KG1 (cell line): ENCODE results near the gene PEX6.

Experiments used
- DNase-seq: peaks from one replicate; lab custom pipeline; 2025; lab: John Stamatoyannopoulos, UW

Gene PEX6, protein sequence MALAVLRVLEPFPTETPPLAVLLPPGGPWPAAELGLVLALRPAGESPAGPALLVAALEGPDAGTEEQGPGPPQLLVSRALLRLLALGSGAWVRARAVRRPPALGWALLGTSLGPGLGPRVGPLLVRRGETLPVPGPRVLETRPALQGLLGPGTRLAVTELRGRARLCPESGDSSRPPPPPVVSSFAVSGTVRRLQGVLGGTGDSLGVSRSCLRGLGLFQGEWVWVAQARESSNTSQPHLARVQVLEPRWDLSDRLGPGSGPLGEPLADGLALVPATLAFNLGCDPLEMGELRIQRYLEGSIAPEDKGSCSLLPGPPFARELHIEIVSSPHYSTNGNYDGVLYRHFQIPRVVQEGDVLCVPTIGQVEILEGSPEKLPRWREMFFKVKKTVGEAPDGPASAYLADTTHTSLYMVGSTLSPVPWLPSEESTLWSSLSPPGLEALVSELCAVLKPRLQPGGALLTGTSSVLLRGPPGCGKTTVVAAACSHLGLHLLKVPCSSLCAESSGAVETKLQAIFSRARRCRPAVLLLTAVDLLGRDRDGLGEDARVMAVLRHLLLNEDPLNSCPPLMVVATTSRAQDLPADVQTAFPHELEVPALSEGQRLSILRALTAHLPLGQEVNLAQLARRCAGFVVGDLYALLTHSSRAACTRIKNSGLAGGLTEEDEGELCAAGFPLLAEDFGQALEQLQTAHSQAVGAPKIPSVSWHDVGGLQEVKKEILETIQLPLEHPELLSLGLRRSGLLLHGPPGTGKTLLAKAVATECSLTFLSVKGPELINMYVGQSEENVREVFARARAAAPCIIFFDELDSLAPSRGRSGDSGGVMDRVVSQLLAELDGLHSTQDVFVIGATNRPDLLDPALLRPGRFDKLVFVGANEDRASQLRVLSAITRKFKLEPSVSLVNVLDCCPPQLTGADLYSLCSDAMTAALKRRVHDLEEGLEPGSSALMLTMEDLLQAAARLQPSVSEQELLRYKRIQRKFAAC

GRCh38 chr6:42978839-42979522 lies at the start of gene PEX6:
Gene PEX6 (minus strand): TSS chr6:42979181. CDS start chr6:42979150, 31 bp downstream.
- peak; percentile 84 for DNase-seq

DNA sequence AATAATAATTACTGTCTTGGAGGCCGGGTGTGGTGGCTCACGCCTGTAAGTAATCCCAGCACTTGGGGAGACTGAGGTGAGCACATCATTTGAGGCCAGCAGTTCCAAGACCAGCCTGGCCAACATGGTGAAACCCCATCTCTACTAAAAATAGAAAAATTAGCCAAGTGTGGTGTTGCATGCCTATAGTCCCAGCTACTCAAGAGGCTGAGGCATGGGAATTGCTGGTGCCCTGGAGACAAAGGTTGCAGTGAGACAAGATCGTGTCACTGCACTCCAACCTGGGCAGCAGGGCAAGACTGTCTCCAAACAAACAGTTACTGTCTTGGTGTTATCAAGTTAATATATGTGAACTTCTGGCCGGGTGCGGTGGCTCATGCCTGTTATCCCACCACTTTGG lies 47.4 kb upstream of the PEX6 start:
- DNase-seq: no peak

GRCh38 chr6:43024436-43024835 lies 45.5 kb upstream of the PEX6 start:
- DNase-seq: no peak

DNA sequence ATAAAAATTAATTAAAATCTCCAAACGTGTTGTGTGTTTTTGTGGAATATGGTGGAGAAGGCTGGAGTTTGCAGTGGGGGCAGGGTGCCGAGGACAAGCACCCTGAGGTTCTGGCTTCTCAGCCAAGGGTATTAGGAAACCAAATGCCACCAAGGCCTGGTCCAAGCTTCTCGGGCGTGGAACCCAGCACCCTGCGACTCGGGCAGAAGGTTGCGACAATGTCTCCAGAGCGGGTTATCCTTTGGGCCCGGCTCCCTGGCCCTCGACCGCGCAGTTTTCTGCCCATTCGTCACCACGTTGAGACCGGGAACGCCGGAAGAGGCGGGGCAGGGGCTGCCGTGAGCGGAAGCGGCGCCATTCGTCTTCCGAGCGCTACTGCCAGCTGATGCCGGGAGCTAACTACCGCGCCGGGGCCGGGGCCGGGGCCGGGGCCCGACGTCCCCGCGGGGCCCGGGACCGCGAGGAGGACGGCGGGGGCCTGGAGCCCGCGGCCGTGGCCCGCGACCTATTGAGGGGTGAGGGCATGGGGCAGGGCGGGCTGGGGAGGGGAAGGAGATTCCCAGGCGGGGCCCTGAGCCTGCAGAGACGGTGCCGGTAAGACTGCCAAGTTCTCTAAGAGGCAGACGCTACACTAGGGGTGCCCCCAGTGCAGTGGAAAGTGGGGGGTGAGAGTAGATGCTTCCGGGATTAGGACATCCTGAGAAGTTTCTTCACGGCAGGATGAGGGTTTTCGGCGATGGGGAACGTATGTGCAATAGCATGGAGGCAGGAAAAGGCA lies 42.5 kb upstream of the PEX6 start, which contains the start of gene RRP36:
Gene RRP36, plus strand, starts transcription at position 354 of the 778 bp plus-strand sequence. Its CDS starts 32 bp downstream, at position 386.
- DNase-seq: peak; percentile 53

- DNase-seq: no peak
These were observed 41.9 kb upstream of the PEX6 start for GRCh38 chr6:43020847-43021246.

- DNase-seq: no peak
These were observed 41.2 kb upstream of the PEX6 start for GRCh38 chr6:43020052-43020705.

DNA sequence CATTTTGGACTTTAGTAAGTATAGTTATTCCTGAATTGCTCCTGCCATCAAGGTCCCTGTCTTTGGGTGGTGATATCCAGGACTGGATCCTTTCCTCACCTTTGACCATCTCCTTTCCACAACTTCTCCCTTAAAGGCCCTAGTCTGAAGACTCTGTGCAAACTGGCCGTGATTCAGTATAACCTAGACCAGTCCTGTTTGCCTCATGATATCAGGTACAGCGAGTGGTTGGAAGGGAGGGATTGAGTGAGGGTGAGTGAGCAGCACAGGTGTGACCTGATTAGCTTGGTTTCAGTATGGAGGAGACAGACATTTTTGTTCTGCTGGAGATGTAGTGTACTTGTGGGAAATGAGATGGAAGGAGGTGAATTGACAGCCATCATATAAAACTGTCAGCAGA lies 40.2 kb upstream of the PEX6 start:
- no peak for DNase-seq

GRCh38 chr6:43016943-43017334 lies 38.0 kb upstream of the PEX6 start:
- no peak for DNase-seq

GRCh38 chr6:43016176-43016942 lies 37.4 kb upstream of the PEX6 start:
- no peak for DNase-seq

GRCh38 chr6:43014434-43014909 lies 35.5 kb upstream of the PEX6 start:
- no peak for DNase-seq

- DNase-seq: peak; percentile 95
These were observed 35.0 kb upstream of the PEX6 start, which contains the start of the genes KLHDC3 and MEA1 for GRCh38 chr6:43013843-43014433. Gene KLHDC3 (plus strand): TSS chr6:43014249. CDS start chr6:43017193, 2,944 bp downstream. Gene MEA1 (minus strand): TSS chr6:43013946. CDS start chr6:43013813, 133 bp downstream.

DNA sequence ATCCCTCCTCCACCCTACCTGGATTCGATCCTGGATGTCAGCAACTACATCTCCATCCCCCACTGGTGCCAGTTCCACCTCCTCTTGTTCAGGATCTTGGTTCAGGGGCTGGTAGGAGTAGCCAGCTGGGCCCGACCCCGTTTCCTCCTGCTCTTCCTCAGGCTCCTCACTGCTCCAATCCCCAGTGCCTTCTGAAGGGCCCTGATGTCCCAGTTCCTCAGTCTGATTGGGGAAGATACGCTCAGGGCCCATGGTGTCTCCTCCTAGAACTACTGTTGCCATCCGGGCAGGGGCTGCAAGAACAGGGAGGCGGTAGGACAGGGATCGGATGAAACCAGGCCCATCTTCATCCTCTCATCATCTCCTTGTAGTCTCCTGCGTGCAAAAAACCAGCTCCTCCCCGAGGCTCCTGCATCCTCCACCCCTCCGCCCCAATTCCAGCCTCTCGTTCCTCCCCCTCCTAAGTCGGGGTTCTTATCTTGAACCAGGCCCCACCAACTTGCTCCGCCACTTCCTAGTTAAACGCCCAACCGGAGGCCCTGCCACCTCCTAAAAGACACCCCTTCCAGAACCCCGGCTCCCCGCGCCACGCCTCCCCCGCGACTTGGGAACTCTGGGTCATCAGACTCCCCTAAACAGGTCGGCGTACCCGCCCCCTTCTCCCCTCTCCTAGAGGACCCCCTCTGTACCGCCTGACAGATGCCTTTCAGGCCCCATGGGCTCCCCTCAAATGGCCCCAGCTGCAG lies 34.3 kb upstream of the PEX6 start:
- no peak for DNase-seq

GRCh38 chr6:43012364-43012763 lies 33.4 kb upstream of the PEX6 start:
- DNase-seq: no peak

DNA sequence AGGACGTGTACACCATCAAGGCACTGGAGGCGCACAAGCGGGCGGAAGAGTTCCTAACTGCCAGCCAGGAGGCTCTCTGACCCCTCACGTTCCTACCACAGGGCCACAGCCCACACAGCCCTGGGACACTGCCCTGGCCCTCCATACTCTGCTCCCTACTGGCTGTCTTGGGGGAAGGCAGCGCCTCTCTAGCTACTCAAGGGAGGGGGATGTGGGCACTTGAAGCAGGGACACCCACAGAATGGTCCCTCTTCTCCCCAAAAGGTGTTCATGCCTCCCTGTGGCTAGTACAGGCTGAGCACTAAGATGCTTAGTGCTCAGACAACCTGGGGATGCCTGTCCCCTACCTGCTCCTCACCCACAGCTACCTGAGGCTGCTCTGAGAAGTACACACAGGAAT lies 32.2 kb upstream of the PEX6 start:
- DNase-seq: no peak

GRCh38 chr6:43009124-43009523 lies 30.1 kb upstream of the PEX6 start:
- DNase-seq: no peak

DNA sequence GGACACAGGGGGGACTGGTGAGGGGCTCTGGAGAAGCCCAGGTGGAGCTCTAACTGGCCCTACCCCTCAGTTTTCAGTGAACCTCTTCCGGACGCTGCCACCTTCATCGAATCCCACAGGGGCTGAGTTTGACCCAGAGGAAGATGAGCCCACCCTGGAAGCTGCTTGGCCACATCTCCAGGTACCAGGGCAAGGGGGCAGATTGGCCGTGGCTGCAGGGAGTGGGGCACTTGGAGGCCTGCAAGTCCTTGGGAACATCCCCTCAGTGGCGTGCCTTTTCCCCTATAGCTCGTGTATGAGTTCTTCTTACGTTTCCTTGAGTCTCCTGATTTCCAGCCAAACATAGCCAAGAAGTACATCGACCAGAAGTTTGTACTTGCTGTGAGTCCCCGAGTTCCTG lies 28.1 kb upstream of the PEX6 start:
- DNase-seq: no peak

DNA sequence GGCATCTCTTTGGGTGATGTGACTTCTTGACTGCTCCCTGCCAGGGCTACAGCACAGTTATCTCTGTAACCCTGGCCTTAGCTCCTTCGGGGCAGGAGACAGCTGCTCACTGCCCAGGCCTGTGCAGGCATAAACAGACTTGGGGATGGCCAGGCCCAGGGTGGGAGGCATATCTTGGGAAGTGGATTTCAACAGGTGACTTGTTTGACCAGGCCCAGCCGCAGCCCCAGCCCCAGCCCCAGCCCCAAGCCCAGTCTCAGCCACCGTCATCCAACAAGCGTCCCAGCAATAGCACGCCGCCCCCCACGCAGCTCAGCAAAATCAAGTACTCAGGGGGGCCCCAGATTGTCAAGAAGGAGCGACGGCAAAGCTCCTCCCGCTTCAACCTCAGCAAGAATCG lies 27.3 kb upstream of the PEX6 start:
- no peak for DNase-seq

DNA sequence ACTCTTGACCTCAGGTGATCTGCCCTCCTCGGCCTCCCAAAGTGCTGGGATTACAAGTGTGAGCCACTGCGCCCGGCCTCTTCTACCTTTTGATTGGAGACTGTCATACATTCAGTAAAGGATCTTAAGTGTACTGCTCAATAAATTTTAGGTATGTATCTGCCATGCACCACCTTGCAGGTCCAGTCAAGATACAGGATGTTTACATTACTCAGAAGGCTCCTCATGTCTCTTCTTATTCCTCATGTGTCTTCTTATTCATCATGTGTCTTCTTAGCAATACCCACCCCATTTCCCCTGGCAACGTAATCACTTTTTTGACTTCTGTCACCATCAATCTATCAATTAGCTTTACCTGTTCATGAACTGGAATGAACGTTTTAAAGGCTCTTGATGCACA lies 26.9 kb upstream of the PEX6 start:
- no peak for DNase-seq

DNA sequence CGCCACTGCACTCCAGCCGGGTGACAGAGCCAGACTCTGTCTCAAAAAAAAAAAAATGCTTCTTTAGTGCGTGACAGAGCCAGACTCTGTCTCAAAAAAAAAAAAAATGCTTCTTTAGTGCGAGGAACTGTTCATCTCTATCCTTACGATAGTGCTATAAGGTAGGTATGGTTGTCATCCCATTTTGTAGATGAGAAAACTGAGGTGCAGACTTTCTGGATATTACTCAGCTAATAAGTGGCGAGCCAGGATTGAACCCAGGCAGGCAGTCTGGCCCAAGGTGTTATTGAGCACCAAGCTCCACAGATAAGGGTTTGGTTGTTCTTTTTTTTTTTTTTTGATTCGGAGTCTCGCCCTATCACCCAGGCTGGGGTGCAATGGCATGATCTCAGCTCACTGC lies 22.9 kb upstream of the PEX6 start:
- DNase-seq: no peak
